WTC11 (cell line): ENCODE data around the gene DCUN1D3. TPM values are rescaled to one million over a fixed set of nuclear protein-coding genes. Genes with fewer than 3 reads are reported as not detected.

Source experiments
- ATAC-seq: fragments of 200-7000 bp; cut with Tn5 transposase; 2 replicates; pipeline ENCODE4 v1.10.0; 2021; ENCODE audit warnings: mild to moderate bottlenecking, moderate library complexity
- CTCF ChIA-PET: fragments of 300-600 bp; sonication (Branson Sonifier 250); formaldehyde crosslinking; loops from one replicate; lab custom pipeline; 2021; ENCODE audit warnings: antibody characterized with exemption; lab: Charles Lee
- POLR2A ChIA-PET: fragments of 350-600 bp; sonication (Branson Sonifier 250); formaldehyde crosslinking; loops from one replicate; lab custom pipeline; 2021; ENCODE audit warnings: antibody characterized with exemption; lab: Charles Lee
- DNase-seq: peaks from one replicate; pipeline ENCODE4 v3.0.0; 2021; ENCODE audit warnings: low spot score
- H3K27ac Mint-ChIP-seq: 2 replicates; pipeline ENCODE4 v1.8.0; 2021; ENCODE audit warnings: mixed read lengths
- H3K27me3 Mint-ChIP-seq: 2 replicates; pipeline ENCODE4 v1.8.0; 2021; ENCODE audit warnings: low read depth, mild to moderate bottlenecking, moderate library complexity, mixed read lengths
- H3K36me3 Mint-ChIP-seq: 2 replicates; pipeline ENCODE4 v1.8.0; 2021; ENCODE audit warnings: mixed read lengths
- H3K4me1 Mint-ChIP-seq: 2 replicates; pipeline ENCODE4 v1.8.0; 2022; ENCODE audit warnings: mixed read lengths
- H3K4me3 Mint-ChIP-seq: 2 replicates; pipeline ENCODE4 v1.8.0; 2021; ENCODE audit warnings: mild to moderate bottlenecking, moderate library complexity, mixed read lengths
- H3K9me3 Mint-ChIP-seq: 2 replicates; pipeline ENCODE4 v1.8.0; 2021; ENCODE audit warnings: mixed read lengths
- CREB1 ChIP-seq: sonication (generic); formaldehyde crosslinking; IDR thresholded peaks from 2 replicates; pipeline ENCODE4 v1.8.0; 2023; ENCODE audit warnings: mild to moderate bottlenecking, missing genetic modification reagents
- ESRRA ChIP-seq: sonication (generic); formaldehyde crosslinking; IDR thresholded peaks from 2 replicates; pipeline ENCODE4 v1.8.1; 2022; ENCODE audit warnings: mild to moderate bottlenecking, missing genetic modification reagents, borderline replicate concordance
- ETV6 ChIP-seq: sonication (generic); formaldehyde crosslinking; IDR thresholded peaks from 2 replicates; pipeline ENCODE4 v1.8.1; 2022; ENCODE audit warnings: mild to moderate bottlenecking, missing genetic modification reagents
- GTF2I ChIP-seq: fragments of 250-450 bp; sonication (Bioruptor Pico); conservative IDR thresholded peaks from 2 replicates; pipeline ENCODE4 v1.4.0; 2021; ENCODE audit warnings: mild to moderate bottlenecking
- MXD4 ChIP-seq: fragments of 250-450 bp; sonication (Bioruptor Pico); IDR thresholded peaks from 2 replicates; pipeline ENCODE4 v1.8.0; 2021; ENCODE audit warnings: mild to moderate bottlenecking, moderate library complexity, borderline replicate concordance
- MYBL2 ChIP-seq: sonication (generic); formaldehyde crosslinking; IDR thresholded peaks from 2 replicates; pipeline ENCODE4 v1.8.1; 2023; ENCODE audit warnings: mild to moderate bottlenecking, moderate library complexity, missing genetic modification reagents
- NFATC4 ChIP-seq: fragments of 250-450 bp; sonication (Bioruptor Pico); IDR thresholded peaks from 2 replicates; pipeline ENCODE4 v1.9.0; 2021; ENCODE audit warnings: mild to moderate bottlenecking
- NFYB ChIP-seq: sonication (generic); formaldehyde crosslinking; conservative IDR thresholded peaks from 2 replicates; pipeline ENCODE4 v1.8.0; 2022; ENCODE audit warnings: low read depth, missing genetic modification reagents
- RORB ChIP-seq: fragments of 250-450 bp; sonication (Bioruptor Pico); IDR thresholded peaks from 2 replicates; pipeline ENCODE4 v1.9.0; 2021; ENCODE audit warnings: mild to moderate bottlenecking
- SP1 ChIP-seq: sonication (generic); formaldehyde crosslinking; conservative IDR thresholded peaks from 2 replicates; pipeline ENCODE4 v1.8.1; 2022; ENCODE audit warnings: missing genetic modification reagents
- TEAD1 ChIP-seq: sonication (generic); formaldehyde crosslinking; IDR thresholded peaks from 2 replicates; pipeline ENCODE4 v1.8.0; 2022; ENCODE audit warnings: mild to moderate bottlenecking, missing genetic modification reagents
- ZBTB21 ChIP-seq: sonication (generic); formaldehyde crosslinking; IDR thresholded peaks from 2 replicates; pipeline ENCODE4 v1.8.1; 2023; ENCODE audit warnings: mild to moderate bottlenecking, missing genetic modification reagents, borderline replicate concordance
- ZNF232 ChIP-seq: sonication (generic); formaldehyde crosslinking; IDR thresholded peaks from 2 replicates; pipeline ENCODE4 v1.8.0; 2022; ENCODE audit warnings: mild to moderate bottlenecking, missing genetic modification reagents
- ZNF423 ChIP-seq: fragments of 250-450 bp; sonication (Bioruptor Pico); IDR thresholded peaks from 2 replicates; pipeline ENCODE4 v2.1.2; 2022; ENCODE audit warnings: mild to moderate bottlenecking, moderate library complexity
- total RNA-seq: library from RNA; stranded (reverse); gene quantifications from 3 replicates; pipeline ENCODE4 v1.2.3, GENCODE V29; 2021
- TF ChIP-seq, protein P1 (sequence below): fragments of 250-450 bp; sonication (Bioruptor Pico); IDR thresholded peaks from 2 replicates; pipeline ENCODE4 v1.9.0; 2021; ENCODE audit warnings: mild to moderate bottlenecking
- TF ChIP-seq, protein P2 (sequence below): sonication (generic); formaldehyde crosslinking; IDR thresholded peaks from 2 replicates; pipeline ENCODE4 v1.8.1; 2023; ENCODE audit warnings: mild to moderate bottlenecking, missing genetic modification reagents
- TF ChIP-seq, protein P3 (sequence below): sonication (generic); formaldehyde crosslinking; IDR thresholded peaks from 2 replicates; pipeline ENCODE4 v1.8.0; 2022; ENCODE audit warnings: mild to moderate bottlenecking, missing genetic modification reagents

The DCUN1D3 gene
- total RNA-seq, 1 experiment from 2014 or later: 14.7 TPM

DNA sequence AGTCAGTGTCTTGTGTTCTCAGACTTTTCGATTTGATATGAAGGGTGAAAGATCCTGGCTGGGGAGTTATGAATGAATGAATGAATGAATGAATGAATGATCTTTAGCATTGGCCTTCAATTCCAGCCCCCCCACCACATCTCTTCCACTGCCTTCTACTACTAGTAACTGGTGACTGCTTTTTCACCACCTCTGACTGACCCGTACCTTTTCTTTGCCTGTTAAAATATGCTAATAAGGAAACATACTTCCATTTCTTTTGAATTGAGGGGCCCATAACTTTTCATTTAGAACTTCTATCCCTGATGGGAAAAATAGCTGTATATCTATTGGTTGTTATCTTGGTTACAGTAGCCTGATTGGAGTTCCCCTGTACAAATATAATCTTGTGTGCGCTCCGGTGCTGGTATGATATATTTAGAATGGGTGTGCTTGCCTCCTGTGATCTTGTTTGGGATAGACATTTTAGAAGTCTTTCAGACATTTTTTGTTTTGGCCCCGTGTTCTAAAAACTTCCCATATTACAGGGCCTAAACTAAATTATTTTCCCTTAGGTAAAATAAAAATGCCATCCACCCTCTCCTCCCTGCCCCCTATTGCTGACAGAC, 3.8 kb upstream of the DCUN1D3 start:
- TF ChIP-seq CREB1 (CRISPR knock-in tag) (no peak), MXD4 (no peak), NFATC4 (CRISPR knock-in tag) (no peak), RORB (CRISPR knock-in tag) (no peak)
- TF ChIP-seq, protein P1, sequence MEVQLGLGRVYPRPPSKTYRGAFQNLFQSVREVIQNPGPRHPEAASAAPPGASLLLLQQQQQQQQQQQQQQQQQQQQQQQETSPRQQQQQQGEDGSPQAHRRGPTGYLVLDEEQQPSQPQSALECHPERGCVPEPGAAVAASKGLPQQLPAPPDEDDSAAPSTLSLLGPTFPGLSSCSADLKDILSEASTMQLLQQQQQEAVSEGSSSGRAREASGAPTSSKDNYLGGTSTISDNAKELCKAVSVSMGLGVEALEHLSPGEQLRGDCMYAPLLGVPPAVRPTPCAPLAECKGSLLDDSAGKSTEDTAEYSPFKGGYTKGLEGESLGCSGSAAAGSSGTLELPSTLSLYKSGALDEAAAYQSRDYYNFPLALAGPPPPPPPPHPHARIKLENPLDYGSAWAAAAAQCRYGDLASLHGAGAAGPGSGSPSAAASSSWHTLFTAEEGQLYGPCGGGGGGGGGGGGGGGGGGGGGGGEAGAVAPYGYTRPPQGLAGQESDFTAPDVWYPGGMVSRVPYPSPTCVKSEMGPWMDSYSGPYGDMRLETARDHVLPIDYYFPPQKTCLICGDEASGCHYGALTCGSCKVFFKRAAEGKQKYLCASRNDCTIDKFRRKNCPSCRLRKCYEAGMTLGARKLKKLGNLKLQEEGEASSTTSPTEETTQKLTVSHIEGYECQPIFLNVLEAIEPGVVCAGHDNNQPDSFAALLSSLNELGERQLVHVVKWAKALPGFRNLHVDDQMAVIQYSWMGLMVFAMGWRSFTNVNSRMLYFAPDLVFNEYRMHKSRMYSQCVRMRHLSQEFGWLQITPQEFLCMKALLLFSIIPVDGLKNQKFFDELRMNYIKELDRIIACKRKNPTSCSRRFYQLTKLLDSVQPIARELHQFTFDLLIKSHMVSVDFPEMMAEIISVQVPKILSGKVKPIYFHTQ (CRISPR knock-in tag): no peak
- TF ChIP-seq, protein P2, sequence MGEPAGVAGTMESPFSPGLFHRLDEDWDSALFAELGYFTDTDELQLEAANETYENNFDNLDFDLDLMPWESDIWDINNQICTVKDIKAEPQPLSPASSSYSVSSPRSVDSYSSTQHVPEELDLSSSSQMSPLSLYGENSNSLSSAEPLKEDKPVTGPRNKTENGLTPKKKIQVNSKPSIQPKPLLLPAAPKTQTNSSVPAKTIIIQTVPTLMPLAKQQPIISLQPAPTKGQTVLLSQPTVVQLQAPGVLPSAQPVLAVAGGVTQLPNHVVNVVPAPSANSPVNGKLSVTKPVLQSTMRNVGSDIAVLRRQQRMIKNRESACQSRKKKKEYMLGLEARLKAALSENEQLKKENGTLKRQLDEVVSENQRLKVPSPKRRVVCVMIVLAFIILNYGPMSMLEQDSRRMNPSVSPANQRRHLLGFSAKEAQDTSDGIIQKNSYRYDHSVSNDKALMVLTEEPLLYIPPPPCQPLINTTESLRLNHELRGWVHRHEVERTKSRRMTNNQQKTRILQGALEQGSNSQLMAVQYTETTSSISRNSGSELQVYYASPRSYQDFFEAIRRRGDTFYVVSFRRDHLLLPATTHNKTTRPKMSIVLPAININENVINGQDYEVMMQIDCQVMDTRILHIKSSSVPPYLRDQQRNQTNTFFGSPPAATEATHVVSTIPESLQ: no peak
- TF ChIP-seq, protein P3, sequence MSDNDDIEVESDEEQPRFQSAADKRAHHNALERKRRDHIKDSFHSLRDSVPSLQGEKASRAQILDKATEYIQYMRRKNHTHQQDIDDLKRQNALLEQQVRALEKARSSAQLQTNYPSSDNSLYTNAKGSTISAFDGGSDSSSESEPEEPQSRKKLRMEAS (CRISPR knock-in tag): no peak
- TF ChIP-seq, all 79 proteins: peak for 0
- no peak overlapping the region for H3K27ac Mint-ChIP-seq
- no peak for ATAC-seq
- peaks cover 37% of the 10 kb centered on the region for H3K4me1 Mint-ChIP-seq
- H3K27me3 Mint-ChIP-seq: no peaks in the 10 kb centered on the region
- no peak overlapping the region for H3K4me3 Mint-ChIP-seq
- H3K36me3 Mint-ChIP-seq: no peaks in the 10 kb centered on the region
- CTCF ChIA-PET: interaction anchor here (1.3 kb wide), 1 partner anchor 198 kb away, joined by 3 read pairs; no protein-coding TSS in a partner anchor
- H3K9me3 Mint-ChIP-seq: no peaks in the 10 kb centered on the region
- DNase-seq: no peak
- POLR2A ChIA-PET: no interaction called here

DNA sequence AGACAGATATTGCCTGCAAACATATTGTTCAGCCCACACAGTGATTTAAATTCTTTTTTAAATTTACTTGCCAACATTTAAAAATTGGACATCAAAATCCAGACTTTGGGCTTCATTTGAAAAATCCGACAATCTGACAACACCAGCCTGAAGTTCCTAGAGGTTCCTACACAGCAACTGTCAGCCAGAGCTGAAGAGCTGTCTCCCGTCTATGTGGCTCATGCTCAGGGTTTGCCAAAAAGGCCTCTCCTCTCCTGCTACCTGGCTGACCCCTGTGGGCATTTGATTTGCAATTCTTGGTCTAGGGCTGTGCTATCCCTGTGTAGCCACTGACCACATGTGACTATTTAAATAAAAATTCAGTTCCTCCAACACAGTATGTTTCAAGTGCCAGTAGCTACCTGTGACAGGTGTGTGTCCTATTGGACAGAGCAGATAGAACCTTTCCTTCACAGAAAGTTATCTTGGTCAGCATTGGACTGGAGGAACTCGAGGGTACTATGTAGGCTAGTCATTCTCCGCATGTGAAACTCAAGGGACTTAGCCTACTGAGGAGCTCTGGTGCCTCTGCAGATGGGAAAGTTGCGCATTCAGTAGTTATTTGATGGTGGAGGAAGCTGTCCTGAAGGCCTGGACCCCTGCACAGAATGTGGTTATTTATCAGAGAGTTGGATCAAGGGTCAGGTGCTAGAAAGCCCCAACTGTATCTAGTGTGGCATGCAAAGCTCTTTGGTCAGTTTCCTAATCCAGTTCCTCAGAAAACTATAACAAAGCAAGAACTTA, 3.1 kb upstream of the DCUN1D3 start:
- Mint-ChIP-seq H3K4me1 (peaks cover 44% of the 10 kb centered on the region), H3K9me3 (no peaks in the 10 kb centered on the region), H3K4me3 (peak overlapping the region; percentile 42; the same call in 1 of the 2 replicates), H3K27ac (peak overlapping the region; percentile 52; the same call in 1 of the 2 replicates), H3K36me3 (no peaks in the 10 kb centered on the region), H3K27me3 (no peaks in the 10 kb centered on the region)
- no peak for ATAC-seq
- CTCF ChIA-PET: interaction anchor here (0.5 to 1.3 kb wide), 2 partner anchors 199 to 1438 kb away, joined by 3 to 7 read pairs; no protein-coding TSS in a partner anchor
- TF ChIP-seq CREB1 (CRISPR knock-in tag) (no peak), GTF2I (CRISPR knock-in tag) (no peak), ZNF232 (CRISPR knock-in tag) (no peak)
- POLR2A ChIA-PET: no interaction called here
- no peak for DNase-seq

DNA sequence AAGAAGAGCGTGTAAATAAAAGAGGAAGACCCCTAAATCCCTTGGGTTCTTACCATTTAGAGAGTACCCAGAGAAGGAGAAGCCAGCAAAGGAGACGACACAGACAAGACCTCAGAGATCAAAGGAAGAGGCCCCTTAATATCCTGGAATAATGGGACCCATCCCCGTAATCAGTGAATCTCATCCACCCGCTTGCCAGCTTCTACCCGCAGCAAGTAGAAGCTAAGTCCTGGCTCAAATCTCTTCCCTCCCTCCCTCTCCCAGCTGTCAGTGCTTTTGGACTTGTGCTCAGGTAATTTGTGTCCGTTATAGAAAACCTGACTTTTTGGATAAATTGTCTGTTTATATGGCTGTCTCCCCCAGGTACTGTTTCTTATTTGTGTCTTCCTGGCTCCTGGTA, 2.3 kb upstream of the DCUN1D3 start:
- CTCF ChIA-PET: interaction anchor here (0.5 kb wide), 1 partner anchor 1439 kb away, joined by 7 read pairs; no protein-coding TSS in a partner anchor
- peak overlapping the region; percentile 83 for H3K4me3 Mint-ChIP-seq
- peaks cover 6% of the 10 kb centered on the region; the same call in 1 of the 2 replicates for H3K36me3 Mint-ChIP-seq
- no peaks in the 10 kb centered on the region for H3K9me3 Mint-ChIP-seq
- DNase-seq (no peak), ATAC-seq (no peak)
- no peaks in the 10 kb centered on the region for H3K27me3 Mint-ChIP-seq
- POLR2A ChIA-PET: no interaction called here
- peaks cover 51% of the 10 kb centered on the region for H3K4me1 Mint-ChIP-seq
- TF ChIP-seq MYBL2 (CRISPR knock-in tag): no peak
- TF ChIP-seq, protein P3 (CRISPR knock-in tag): no peak
- no peak for TF ChIP-seq SP1 (CRISPR knock-in tag)
- no peak for TF ChIP-seq NFYB
- TF ChIP-seq ZBTB21 (CRISPR knock-in tag): no peak
- TF ChIP-seq, protein P2: no peak
- no peak for TF ChIP-seq RORB (CRISPR knock-in tag)
- TF ChIP-seq TEAD1 (CRISPR knock-in tag): no peak
- TF ChIP-seq ZNF423 (CRISPR knock-in tag): no peak
- no peak for TF ChIP-seq ESRRA (CRISPR knock-in tag)
- TF ChIP-seq ETV6 (CRISPR knock-in tag): no peak
- peak overlapping the region; percentile 99 for H3K27ac Mint-ChIP-seq
